HuH-7 (cell line): ENCODE results near the gene UBE2E1.
"Not testable (repeated sequence)": the region's sequence is repeated elsewhere in the genome, so short reads cannot be mapped to it uniquely, and the experiment has no call there.

Experiments used
- DNase-seq: peaks from one replicate; pipeline ENCODE4 v3.0.0; 2011; ENCODE audit warnings: low spot score

The UBE2E1 gene

GRCh38 chr3:23880703-23881339 lies 75.1 kb downstream of the UBE2E1 start:
- DNase-seq = no peak

- DNase-seq = not testable (repeated sequence)
Observed at GRCh38 chr3:23881993-23882392, 76.2 kb downstream of the UBE2E1 start.

GRCh38 chr3:23882487-23882918 lies 76.7 kb downstream of the UBE2E1 start:
- no peak for DNase-seq

DNA sequence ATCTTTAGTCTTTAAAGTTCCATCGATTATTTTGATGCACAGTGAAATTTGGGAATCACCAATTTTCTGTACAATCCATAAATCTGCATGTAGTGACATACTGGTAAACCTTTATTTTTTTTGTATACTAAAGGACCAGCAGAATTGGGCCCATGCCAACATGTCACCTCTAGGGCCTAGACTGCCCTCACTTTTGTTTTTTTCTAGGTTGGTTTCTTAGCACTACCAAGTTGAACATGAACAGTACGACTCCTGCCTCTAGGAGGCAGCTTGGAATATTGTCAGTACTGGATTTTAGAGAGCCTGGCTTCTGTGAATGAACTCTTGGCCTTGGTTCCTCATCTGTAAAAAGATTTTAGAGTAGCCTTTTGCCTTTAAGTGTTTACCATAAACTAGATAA lies 78.7 kb downstream of the UBE2E1 start:
- DNase-seq = peak; percentile 72

DNA sequence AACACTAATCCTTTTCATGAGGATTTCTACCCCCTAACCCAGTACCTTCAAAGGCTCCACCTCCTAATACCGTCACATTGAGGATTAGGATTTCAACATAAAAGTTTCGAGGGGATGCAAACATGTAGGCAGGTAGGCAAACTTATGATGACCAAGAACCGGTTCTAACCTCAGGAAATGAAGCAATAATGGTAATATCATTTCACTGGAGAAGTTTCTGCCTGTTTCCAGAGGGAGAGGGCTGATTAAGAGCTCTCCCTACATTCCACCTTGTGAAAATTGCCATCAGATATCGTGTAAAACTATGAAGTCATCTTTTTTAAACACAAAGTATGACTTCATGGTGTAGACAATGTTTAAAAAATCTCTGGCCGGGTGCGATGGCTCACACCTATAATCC lies 79.5 kb downstream of the UBE2E1 start:
- no peak for DNase-seq

- no peak for DNase-seq
Observed at GRCh38 chr3:23886311-23886710, 80.6 kb downstream of the UBE2E1 start.

- DNase-seq = no peak
Observed at GRCh38 chr3:23888617-23889228, 83.0 kb downstream of the UBE2E1 start.

GRCh38 chr3:23889386-23889785 lies 83.6 kb downstream of the UBE2E1 start:
- no peak for DNase-seq

GRCh38 chr3:23889950-23890349 lies 84.2 kb downstream of the UBE2E1 start:
- no peak for DNase-seq

DNA sequence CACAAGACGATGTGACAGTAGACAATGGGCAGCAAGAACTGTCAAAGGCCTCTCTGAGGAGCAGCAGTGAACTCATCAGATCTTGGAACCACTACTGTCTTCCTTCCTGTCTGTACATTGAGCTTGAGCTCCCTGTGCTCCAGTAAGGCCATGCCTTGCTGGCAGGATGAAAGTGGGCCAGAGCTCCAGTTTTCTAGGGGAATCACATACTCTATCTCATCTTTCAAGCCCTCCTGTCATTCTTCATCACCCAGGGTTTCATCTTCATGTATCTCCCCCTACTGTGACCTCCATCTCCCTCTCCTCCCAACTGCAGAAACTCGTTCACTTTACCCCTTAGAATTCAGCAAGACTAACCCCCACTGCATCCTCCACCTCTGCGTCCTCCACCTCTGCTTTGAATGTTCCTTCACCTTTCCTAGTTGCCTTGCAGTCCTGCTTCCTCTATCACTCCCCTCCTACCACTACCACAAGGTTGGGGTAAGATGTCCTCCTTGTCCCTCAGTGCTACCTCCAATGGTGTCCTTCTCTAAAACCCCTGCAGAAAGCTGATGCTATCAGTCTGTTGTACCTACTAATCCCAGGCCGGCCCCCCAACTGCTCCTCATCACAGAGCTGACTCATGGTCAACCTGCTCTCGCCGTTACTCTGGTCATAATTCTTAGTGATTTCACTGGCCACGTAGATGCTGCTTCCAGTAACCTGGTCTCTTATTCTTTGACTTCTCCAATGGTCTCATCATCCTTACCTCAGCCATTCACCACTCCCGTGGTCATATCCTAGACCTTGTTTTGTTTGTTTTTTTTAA lies 88.7 kb downstream of the UBE2E1 start:
- no peak for DNase-seq

DNA sequence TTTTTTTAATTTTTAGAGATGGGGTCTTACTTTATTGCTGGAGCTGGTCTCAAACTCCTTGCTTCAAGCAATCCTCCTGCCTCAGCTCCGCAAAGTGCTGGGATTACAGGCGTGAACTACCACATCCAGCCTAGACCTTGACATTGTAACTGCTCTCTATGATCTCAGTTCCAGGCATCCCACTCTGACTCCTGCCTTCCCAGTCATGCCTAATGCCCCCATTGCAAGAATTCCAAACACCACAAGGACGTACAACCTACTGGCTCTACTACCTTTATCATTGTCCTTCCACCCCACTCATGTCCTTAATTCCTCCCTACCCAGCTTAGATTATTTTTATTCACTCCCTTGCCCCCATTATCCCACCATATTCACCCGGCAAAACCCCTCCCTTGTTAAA lies 89.4 kb downstream of the UBE2E1 start:
- no peak for DNase-seq

DNA sequence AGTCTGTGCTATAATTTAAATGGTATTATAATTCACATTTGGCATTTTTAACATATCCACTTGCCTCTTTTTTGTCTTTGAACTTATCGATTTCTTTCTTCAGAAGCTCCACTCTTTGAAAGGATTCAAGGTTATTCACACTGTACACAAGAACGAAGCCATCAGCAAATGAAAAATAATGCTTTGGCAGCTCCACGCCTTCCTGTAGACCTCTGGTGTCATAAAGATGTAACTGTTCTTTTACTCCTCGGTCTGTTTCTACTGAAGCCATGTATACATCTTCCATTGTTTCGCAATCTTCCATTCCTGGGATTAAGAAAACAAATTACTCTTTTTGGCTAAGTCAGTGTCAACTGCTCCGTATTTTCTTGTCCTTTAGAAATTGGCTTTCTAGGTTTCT lies 95.0 kb downstream of the UBE2E1 start:
- peak; percentile 48 for DNase-seq

GRCh38 chr3:23904545-23904944 lies 98.8 kb downstream of the UBE2E1 start:
- no peak for DNase-seq

DNA sequence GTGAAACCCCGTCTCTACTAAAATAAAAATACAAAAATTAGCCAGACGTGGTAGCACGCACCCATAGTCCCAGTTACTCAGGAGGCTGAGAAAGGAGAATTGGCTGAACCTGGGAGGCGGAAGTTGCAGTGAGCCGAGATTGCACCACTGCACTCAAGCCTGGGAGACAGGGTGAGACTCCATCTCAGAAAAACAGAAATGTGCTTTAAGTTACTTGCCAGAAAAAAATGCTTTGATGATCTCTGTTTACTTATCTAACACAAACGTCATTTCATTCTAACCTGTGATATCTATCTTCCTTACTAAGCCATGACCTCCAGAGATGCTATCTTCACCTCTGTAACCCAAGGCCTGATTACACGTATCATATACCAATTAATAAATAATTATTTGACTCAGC lies 103.6 kb downstream of the UBE2E1 start:
- no peak for DNase-seq

- DNase-seq = no peak
Observed at GRCh38 chr3:23911397-23911796, 105.6 kb downstream of the UBE2E1 start.

DNA sequence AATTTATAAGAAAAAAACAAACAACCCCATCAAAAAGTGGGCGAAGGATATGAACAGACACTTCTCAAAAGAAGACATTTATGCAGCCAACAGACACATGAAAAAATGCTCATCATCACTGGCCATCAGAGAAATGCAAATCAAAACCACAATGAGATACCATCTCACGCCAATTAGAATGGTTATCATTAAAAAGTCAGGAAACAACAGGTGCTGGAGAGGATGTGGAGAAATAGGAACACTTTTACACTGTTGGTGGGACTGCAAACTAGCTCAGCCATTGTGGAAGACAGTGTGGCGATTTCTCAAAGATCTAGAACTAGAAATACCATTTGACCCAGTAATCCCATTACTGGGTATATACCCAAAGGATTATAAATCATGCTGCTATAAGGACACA lies 106.6 kb downstream of the UBE2E1 start:
- DNase-seq = not testable (repeated sequence)

DNA sequence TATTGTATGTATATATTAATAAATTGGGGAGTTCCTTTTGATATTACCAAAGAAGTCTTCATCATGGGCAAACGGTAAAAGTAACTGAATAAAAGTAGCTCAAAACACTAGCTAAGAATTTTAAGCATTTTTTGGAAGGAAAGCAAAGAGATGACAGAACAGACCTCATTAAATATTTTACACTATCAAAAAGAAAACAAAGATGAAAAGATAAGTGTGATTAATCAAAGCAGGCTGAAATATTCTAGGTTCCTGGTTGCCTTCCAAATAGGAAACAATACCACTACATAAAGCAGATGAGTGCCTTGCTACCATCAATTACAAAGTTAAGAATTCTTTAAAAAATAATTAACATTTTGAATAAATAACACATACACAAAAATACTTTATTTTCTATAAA lies 107.4 kb downstream of the UBE2E1 start:
- no peak for DNase-seq

GRCh38 chr3:23913873-23914743 lies 108.4 kb downstream of the UBE2E1 start:
- peak; percentile 32 for DNase-seq

DNA sequence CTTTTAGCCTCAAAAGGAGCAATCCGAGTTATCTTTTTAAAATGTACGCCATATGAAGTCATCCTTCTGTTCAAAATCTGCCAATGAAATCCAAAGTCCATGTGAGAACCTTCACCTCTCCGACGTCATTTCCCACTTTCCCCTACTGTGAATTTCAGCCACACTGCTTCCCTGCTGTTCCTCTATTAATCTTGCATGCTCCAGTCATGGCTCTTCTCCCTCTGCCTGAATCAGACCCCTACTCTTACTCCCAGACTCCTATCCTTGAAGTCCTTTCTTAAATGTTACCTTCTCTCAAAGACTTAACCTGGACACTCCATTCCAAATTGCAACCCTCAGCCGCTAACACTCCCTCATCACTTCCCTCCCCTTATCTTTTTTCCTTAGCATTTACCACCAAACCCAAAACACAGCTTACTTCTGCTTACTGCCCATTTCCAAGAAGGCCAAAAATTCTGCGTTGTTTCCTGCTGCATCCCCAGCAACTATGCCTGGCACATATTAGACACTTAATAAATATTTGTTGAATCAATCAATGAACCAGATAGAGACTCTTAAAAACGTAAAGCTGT lies 109.9 kb downstream of the UBE2E1 start:
- DNase-seq = peak; percentile 22

DNA sequence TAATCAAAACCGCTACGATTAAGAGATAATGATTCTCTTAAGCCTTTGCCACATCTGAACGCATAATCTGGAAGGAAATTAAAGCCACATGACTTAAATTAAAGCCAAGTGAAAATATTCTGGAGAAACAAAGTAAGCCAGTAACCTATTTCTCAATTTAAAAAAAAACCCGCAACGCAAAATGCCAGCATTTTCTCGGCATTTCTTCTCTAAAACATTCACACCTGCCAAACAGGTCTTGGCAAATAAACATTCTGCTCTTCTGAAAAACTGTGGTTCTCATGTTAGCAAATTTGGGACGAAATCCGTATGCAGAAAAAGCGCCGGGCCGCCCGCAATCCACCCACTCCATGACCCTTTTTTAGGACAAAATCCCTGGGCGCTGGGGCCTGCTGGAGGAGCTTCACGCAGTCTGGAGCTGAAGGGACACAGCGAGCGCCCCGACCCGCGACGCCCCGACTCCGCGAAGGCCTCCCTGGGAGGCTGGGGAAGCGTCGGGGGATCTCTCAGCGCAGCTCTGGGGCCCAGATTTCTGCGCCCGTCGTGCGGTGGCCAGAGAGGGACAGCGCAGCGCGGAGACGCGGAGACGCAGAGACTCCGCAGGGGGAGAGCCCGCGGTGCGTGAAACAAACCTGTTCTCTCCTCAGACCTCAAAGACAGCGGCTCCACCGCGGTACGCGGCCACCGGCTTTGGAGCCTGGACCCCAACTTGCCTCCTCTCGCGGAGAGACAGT lies 110.6 kb downstream of the UBE2E1 start:
- no peak for DNase-seq
